ENCODE measurements around the gene L3HYPDH. TPM values are rescaled to one million over a fixed set of nuclear protein-coding genes. Genes with fewer than 3 reads are reported as not detected.

Gene L3HYPDH
- total RNA-seq, result 10 to 100 TPM in 1 of 2 experiments, 1 to 10 TPM in 1; 8.1 to 10.1 TPM
- 2.6 TPM for polyA plus RNA-seq

DNA sequence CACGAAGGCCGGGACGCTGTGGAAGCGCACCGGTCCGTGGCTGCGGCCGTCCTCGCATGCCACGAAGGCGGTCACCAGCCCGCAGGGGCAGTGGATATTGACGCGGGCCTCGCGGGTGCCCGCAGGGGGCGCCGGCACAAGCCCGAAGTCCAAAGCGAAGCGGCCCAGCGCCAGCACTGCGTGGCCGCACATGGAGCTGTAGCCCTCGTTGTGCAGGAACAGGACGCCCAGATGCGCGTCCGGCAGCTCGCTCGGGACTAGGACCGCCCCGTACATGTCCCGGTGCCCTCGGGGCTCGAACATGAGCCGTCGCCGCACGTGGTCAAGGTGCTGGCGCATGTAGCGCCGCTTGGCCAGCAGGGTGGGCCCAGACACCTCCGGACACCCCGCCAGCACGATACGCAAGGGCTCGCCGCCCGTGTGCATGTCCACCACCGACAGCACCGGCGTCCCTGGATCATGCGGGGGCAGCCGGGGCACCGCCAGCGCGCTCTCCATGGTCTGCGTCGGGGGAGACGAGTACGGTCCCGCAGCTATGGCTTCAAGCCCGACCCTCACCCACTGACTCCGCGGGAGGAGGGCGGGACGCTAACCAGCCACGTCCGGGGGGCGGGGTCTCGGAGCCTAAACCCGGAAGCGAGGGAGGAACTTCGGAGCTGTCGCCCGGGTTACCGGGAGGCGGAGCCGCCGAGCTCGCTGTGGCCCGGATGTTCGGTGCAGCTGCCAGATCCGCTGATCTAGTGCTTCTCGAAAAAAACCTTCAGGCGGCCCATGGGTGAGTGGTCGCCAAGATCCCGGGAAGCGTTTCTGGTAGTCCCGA lies at the start of gene L3HYPDH, which contains the start of gene JKAMP:
Gene L3HYPDH, minus strand, starts transcription at position 590 of the 820 bp plus-strand sequence. Its CDS starts 92 bp downstream, at position 498.
Gene JKAMP, plus strand, starts transcription at position 699 of the 820 bp plus-strand sequence. Its CDS starts 73 bp downstream, at position 772.
- Histone ChIP-seq H3K27me3 (ENCODE audit: insufficient read depth, low read length, poor library complexity, severe bottlenecking) (no peaks in the 10 kb centered on the region), H3K9me3 (ENCODE audit: low read length) (no peaks in the 10 kb centered on the region), H3K36me3 (ENCODE audit: insufficient read depth, low read length) (peaks cover 4% of the 10 kb centered on the region), H3K27ac (ENCODE audit: low read depth, low read length) (peak within 1 kb of the TSS; percentile 91), H3K4me3 (ENCODE audit: low read length) (peak within 1 kb of the TSS; percentile 87), H3K4me1 (ENCODE audit: insufficient read depth, low read length) (peaks cover 54% of the 10 kb centered on the region)
- Mint-ChIP-seq H3K27ac (peak within 1 kb of the TSS; percentile 88 to 97 (median 95)), H3K27me3 (no peaks in the 10 kb centered on the region), H3K4me1 (peaks cover 70 to 84% (median 79%) of the 10 kb centered on the region in 3 donors), H3K36me3 (peaks cover 0 to 25% (median 4%) of the 10 kb centered on the region in 3 donors), H3K9me3 (no peaks in the 10 kb centered on the region), H3K4me3 (peak within 1 kb of the TSS; percentile 96 to 99 (median 98))
- ChIA-PET CTCF (interaction anchor here (0.7 to 2.3 kb wide), 9 partner anchors 8 to 848 kb away, joined by 3 to 15 read pairs (median 4); partner anchors contain the start of genes CCDC175 and GPR135), POLR2A (interaction anchor here (0.9 to 2.0 kb wide), 6 partner anchors 12 to 1240 kb away, joined by 3 to 24 read pairs (median 4); partner anchors contain the start of genes DAAM1, GPR135, PPM1A and PSMA3)
- DNase-seq, result peak; percentile 93 to 98 (median 97)

DNA sequence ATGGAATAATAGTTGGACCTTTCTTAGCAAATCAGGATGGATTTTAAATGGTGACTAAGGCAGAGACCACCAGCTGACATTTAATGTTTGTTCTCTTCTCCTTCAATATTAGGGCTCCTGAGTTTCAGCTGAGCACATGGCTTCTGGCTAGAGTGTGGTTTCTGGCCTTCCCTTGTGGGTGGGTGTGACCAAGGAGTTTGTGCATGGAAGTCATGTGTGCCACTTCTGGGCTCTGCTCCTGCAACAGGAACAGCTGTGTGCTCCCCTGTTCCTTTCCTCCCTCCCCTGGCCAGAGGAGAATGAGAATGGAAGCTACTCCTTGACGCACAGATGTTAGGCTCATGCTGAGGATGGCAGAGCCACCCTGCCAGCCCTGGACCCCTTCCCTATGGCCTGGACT lies 48.2 kb upstream of the L3HYPDH start:
- ChIA-PET CTCF (no interaction called here), POLR2A (no interaction called here)
- Mint-ChIP-seq H3K9me3 (peaks cover 4 to 14% (median 9%) of the 10 kb centered on the region in 5 donors), H3K27me3 (peaks cover 11 to 27% of the 10 kb centered on the region in 2 donors), H3K4me1 (no peaks in the 10 kb centered on the region), H3K27ac (no peak overlapping the region), H3K36me3 (no peaks in the 10 kb centered on the region), H3K4me3 (no peak overlapping the region)
- no peaks in the 10 kb centered on the region for H3K36me3 ChIP-seq (ENCODE audit: insufficient read depth, low read length)
- no peak for DNase-seq
- no peak overlapping the region for H3K4me3 ChIP-seq (ENCODE audit: low read length)
- no peaks in the 10 kb centered on the region for H3K27me3 ChIP-seq (ENCODE audit: insufficient read depth, low read length, poor library complexity, severe bottlenecking)
- no peaks in the 10 kb centered on the region for H3K4me1 ChIP-seq (ENCODE audit: insufficient read depth, low read length)
- no peak overlapping the region for H3K27ac ChIP-seq (ENCODE audit: low read depth, low read length)
- H3K9me3 ChIP-seq (ENCODE audit: low read length), result no peaks in the 10 kb centered on the region

DNA sequence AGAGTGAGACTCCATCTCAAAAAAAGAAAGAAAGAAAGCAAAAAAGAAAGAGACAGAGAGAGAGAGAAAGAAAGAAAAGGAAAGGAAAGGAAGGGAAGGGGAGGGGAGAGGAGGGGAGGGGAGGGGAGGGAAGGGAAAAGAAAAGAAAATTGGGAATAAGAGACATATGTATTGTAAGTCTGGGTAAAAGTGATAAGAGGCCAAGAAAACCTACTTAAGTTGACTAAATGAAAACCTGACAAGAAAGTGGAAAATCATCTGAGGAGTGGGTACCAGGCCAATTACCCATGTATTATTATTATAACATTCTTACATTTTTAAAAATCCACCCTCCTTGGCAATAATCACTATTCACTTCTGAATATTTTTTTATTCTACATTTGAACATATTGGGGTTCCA lies 46.1 kb upstream of the L3HYPDH start:
- H3K9me3 ChIP-seq (ENCODE audit: low read length), result no peaks in the 10 kb centered on the region
- no peaks in the 10 kb centered on the region for H3K36me3 ChIP-seq (ENCODE audit: insufficient read depth, low read length)
- H3K4me3 ChIP-seq (ENCODE audit: low read length), result no peak overlapping the region
- ChIA-PET POLR2A (no interaction called here), CTCF (no interaction called here)
- no peaks in the 10 kb centered on the region for H3K27me3 ChIP-seq (ENCODE audit: insufficient read depth, low read length, poor library complexity, severe bottlenecking)
- H3K27ac Mint-ChIP-seq, result no peak overlapping the region
- H3K9me3 Mint-ChIP-seq, result peaks cover 4 to 16% (median 9%) of the 10 kb centered on the region in 5 donors
- H3K36me3 Mint-ChIP-seq, result no peaks in the 10 kb centered on the region
- no peak overlapping the region for H3K4me3 Mint-ChIP-seq
- H3K4me1 ChIP-seq (ENCODE audit: insufficient read depth, low read length), result no peaks in the 10 kb centered on the region
- H3K4me1 Mint-ChIP-seq, result no peaks in the 10 kb centered on the region
- DNase-seq, result no peak
- H3K27me3 Mint-ChIP-seq, result peaks cover 11 to 22% of the 10 kb centered on the region in 2 donors
- H3K27ac ChIP-seq (ENCODE audit: low read depth, low read length), result no peak overlapping the region

DNA sequence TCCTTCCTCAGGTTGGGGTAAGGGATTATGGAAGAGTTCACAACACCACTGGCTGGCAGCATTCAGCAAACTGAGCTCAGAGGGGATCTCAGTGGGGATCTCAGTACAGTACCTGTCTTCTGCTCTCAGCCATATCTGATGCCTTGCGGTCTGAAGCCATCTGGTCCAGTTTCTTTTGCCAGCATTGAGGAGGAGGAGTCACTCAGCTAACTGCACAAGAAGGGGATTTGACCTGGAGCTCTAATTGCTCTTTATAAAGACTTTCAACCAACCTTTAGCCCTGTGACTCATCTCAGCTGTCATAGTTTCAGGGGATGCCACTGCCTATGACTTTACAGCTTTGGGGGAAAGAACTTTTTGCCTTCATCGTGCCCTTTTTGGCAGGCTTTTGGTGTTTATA lies 45.0 kb upstream of the L3HYPDH start:
- Mint-ChIP-seq H3K27me3 (peaks cover 9 to 18% of the 10 kb centered on the region in 2 donors), H3K36me3 (no peaks in the 10 kb centered on the region), H3K27ac (no peak overlapping the region), H3K4me1 (no peaks in the 10 kb centered on the region), H3K4me3 (no peak overlapping the region), H3K9me3 (peaks cover 4 to 16% (median 9%) of the 10 kb centered on the region in 5 donors)
- ChIA-PET CTCF (no interaction called here), POLR2A (no interaction called here)
- no peak overlapping the region for H3K4me3 ChIP-seq (ENCODE audit: low read length)
- H3K9me3 ChIP-seq (ENCODE audit: low read length), result no peaks in the 10 kb centered on the region
- H3K4me1 ChIP-seq (ENCODE audit: insufficient read depth, low read length), result no peaks in the 10 kb centered on the region
- no peaks in the 10 kb centered on the region for H3K27me3 ChIP-seq (ENCODE audit: insufficient read depth, low read length, poor library complexity, severe bottlenecking)
- no peaks in the 10 kb centered on the region for H3K36me3 ChIP-seq (ENCODE audit: insufficient read depth, low read length)
- H3K27ac ChIP-seq (ENCODE audit: low read depth, low read length), result no peak overlapping the region
- DNase-seq, result no peak

DNA sequence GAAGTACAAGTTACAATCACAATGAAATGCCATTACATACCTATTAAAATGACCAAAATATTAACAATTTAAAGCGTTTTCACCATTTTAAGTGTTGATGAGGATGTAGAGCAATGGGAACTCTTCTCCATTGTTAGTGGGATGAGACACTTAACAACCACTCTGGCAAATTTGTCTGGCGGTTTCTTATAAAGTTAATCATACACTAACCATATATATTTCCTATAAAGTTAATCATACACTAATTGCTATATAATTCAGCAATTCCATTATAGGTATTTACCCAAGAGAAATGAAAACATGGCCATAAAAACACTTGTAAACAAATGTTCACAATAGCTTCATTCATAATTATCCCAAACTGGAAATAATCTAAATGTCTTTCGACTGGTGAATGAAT lies 36.0 kb upstream of the L3HYPDH start:
- no peaks in the 10 kb centered on the region for H3K27me3 ChIP-seq (ENCODE audit: insufficient read depth, low read length, poor library complexity, severe bottlenecking)
- H3K27ac Mint-ChIP-seq, result no peak overlapping the region
- no peaks in the 10 kb centered on the region for H3K4me1 Mint-ChIP-seq
- H3K9me3 ChIP-seq (ENCODE audit: low read length), result no peaks in the 10 kb centered on the region
- H3K36me3 ChIP-seq (ENCODE audit: insufficient read depth, low read length), result no peaks in the 10 kb centered on the region
- no peak overlapping the region for H3K4me3 ChIP-seq (ENCODE audit: low read length)
- ChIA-PET CTCF (no interaction called here), POLR2A (no interaction called here)
- no peaks in the 10 kb centered on the region for H3K9me3 Mint-ChIP-seq
- no peak for DNase-seq
- peaks cover 2 to 12% of the 10 kb centered on the region in 2 donors for H3K27me3 Mint-ChIP-seq
- no peak overlapping the region for H3K27ac ChIP-seq (ENCODE audit: low read depth, low read length)
- H3K4me3 Mint-ChIP-seq, result no peak overlapping the region
- no peaks in the 10 kb centered on the region for H3K36me3 Mint-ChIP-seq
- H3K4me1 ChIP-seq (ENCODE audit: insufficient read depth, low read length), result no peaks in the 10 kb centered on the region

DNA sequence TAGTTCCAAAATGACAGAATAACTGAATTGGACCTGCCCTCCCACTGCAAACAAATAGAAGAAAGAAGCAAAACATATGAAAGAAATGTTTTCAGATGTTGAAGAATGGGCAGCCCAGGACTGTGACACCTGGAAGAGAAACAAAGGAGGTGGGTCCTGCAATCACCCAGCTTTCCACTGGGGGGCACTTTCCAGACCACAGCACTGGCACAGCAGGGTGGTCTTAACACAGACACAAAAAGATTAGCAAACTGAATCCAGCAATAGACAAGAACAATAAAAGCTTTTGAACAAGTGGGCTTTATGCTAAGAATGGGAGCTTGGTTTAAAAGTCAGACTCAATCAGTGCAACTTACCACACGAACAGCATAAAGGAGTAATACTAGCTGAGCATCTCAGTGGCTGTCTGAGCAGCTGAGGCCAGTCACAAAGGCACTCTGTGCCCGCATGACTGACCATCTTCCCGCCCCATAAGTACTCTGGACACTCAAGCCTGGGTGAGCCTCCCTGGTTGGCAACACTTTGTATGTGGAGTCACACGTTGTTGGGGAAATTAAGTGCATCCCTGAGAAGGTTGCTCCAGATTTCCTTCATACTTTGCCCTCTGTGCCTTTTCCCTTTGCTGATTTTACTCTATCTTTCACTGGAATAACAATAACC lies 27.8 kb upstream of the L3HYPDH start:
- Mint-ChIP-seq H3K27me3 (peaks cover 10 to 32% of the 10 kb centered on the region in 2 donors), H3K36me3 (no peaks in the 10 kb centered on the region), H3K9me3 (no peaks in the 10 kb centered on the region), H3K4me3 (no peak overlapping the region), H3K4me1 (no peaks in the 10 kb centered on the region), H3K27ac (no peak overlapping the region)
- ChIA-PET CTCF (no interaction called here), POLR2A (no interaction called here)
- no peak for DNase-seq
- Histone ChIP-seq H3K9me3 (ENCODE audit: low read length) (no peaks in the 10 kb centered on the region), H3K36me3 (ENCODE audit: insufficient read depth, low read length) (no peaks in the 10 kb centered on the region), H3K4me1 (ENCODE audit: insufficient read depth, low read length) (no peaks in the 10 kb centered on the region), H3K27me3 (ENCODE audit: insufficient read depth, low read length, poor library complexity, severe bottlenecking) (no peaks in the 10 kb centered on the region), H3K27ac (ENCODE audit: low read depth, low read length) (no peak overlapping the region), H3K4me3 (ENCODE audit: low read length) (no peak overlapping the region)

DNA sequence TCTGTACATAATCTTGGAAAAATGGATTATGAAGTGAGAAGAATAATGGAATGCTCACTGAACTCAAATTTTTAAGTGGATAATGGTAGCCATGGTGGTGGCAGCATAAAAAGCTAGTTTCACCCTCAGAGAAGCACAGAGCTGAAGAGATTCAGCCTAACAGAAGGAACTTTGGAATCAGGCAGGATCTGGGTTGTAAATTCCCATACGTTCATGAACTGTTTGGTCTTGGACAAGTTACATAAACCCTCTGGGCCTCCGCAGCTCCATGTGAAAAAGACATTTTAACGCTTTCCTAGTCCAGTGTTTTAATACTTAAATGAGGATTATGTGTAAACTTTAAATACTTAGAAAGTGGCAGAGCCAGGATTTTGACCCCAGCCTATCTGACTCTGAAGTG lies 26.8 kb upstream of the L3HYPDH start:
- no peaks in the 10 kb centered on the region for H3K9me3 Mint-ChIP-seq
- no peak overlapping the region for H3K27ac ChIP-seq (ENCODE audit: low read depth, low read length)
- POLR2A ChIA-PET, result no interaction called here
- H3K4me3 Mint-ChIP-seq, result no peak overlapping the region
- no peaks in the 10 kb centered on the region for H3K4me1 ChIP-seq (ENCODE audit: insufficient read depth, low read length)
- no peaks in the 10 kb centered on the region for H3K9me3 ChIP-seq (ENCODE audit: low read length)
- CTCF ChIA-PET, result no interaction called here
- H3K36me3 ChIP-seq (ENCODE audit: insufficient read depth, low read length), result no peaks in the 10 kb centered on the region
- H3K27me3 Mint-ChIP-seq, result peaks cover 10 to 32% of the 10 kb centered on the region in 2 donors
- H3K4me3 ChIP-seq (ENCODE audit: low read length), result no peak overlapping the region
- H3K27me3 ChIP-seq (ENCODE audit: insufficient read depth, low read length, poor library complexity, severe bottlenecking), result no peaks in the 10 kb centered on the region
- DNase-seq, result no peak
- no peaks in the 10 kb centered on the region for H3K4me1 Mint-ChIP-seq
- no peak overlapping the region for H3K27ac Mint-ChIP-seq
- no peaks in the 10 kb centered on the region for H3K36me3 Mint-ChIP-seq

DNA sequence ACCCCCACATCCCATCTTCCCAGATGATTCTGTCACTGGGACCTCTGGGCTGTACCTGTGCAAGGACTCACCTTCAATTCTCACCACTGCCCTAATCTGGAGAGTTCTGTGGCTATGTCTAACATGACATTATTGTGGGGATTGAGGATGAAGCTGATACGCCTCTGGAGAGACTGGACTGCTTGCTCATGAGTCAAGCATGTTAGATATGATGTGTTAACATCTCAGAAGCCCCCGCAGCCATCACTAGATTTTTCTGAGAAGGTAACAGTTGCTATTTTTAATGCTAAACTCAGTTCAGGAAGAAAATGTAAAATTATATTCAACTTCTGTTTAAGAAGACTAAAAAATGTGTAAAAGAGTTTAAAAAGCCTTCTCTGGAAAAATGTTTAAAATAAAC lies 25.8 kb upstream of the L3HYPDH start:
- Histone ChIP-seq H3K36me3 (ENCODE audit: insufficient read depth, low read length) (no peaks in the 10 kb centered on the region), H3K9me3 (ENCODE audit: low read length) (no peaks in the 10 kb centered on the region), H3K27me3 (ENCODE audit: insufficient read depth, low read length, poor library complexity, severe bottlenecking) (no peaks in the 10 kb centered on the region), H3K4me1 (ENCODE audit: insufficient read depth, low read length) (peaks cover under 1% of the 10 kb centered on the region), H3K27ac (ENCODE audit: low read depth, low read length) (no peak overlapping the region), H3K4me3 (ENCODE audit: low read length) (no peak overlapping the region)
- H3K4me1 Mint-ChIP-seq, result peaks cover 0 to 4% (median 0%) of the 10 kb centered on the region in 3 donors
- no peak for DNase-seq
- H3K36me3 Mint-ChIP-seq, result no peaks in the 10 kb centered on the region
- ChIA-PET POLR2A (no interaction called here), CTCF (no interaction called here)
- H3K27me3 Mint-ChIP-seq, result peaks cover 8 to 28% of the 10 kb centered on the region in 2 donors
- no peaks in the 10 kb centered on the region for H3K9me3 Mint-ChIP-seq
- H3K27ac Mint-ChIP-seq, result no peak overlapping the region
- H3K4me3 Mint-ChIP-seq, result no peak overlapping the region
